ENCODE measurements around the gene NKAIN1. TPM values are rescaled to one million over a fixed set of nuclear protein-coding genes. Genes with fewer than 3 reads are reported as not detected.
"Not testable (repeated sequence)": the region's sequence is repeated elsewhere in the genome, so short reads cannot be mapped to it uniquely, and the experiment has no call there.

Gene NKAIN1
- total RNA-seq, 3 donors from 2014 or later (not counting 1 experiment from before 2014, with no cell fraction given): not detected

DNA sequence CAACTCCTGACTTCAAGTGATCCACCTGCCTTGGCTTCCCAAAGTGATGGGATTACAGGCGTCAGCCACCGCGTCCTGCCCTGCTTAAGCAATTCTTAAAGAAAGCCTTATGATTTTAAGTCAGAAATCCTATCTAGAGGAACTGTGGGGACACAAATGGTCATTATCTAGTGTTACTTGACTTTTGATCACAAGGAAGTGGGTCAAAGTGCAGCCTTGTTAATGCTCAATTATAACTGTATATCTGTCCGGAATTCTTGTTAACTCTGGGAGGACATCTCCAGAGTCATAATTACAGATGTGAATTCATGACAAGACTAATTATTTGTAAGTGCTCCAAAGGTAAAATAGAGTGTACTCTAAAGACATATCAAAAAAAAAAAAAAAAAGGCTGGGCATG, 97.3 kb downstream of the NKAIN1 start:
- no peak for DNase-seq
- no peak for ATAC-seq
- H3K4me3 ChIP-seq (ENCODE audit: low read length): no peak overlapping the region
- Mint-ChIP-seq H3K4me3 (no peak overlapping the region), H3K36me3 (no peaks in the 10 kb centered on the region), H3K9me3 (no peaks in the 10 kb centered on the region), H3K4me1 (no peaks in the 10 kb centered on the region), H3K27ac (no peak overlapping the region), H3K27me3 (ENCODE audit: low read depth in 2 of 2) (peaks cover 0 to 3% of the 10 kb centered on the region in 2 donors)
- no peak overlapping the region for H3K27ac ChIP-seq (ENCODE audit: low read length)
- intact Hi-C loops (cut with micrococcal nuclease): no loop called here
- H3K36me3 ChIP-seq (ENCODE audit: control insufficient read depth, insufficient read depth, low read length): no peaks in the 10 kb centered on the region
- 97% methylated on average over 4 of the region's 4 CpGs for WGBS (ENCODE audit: insufficient coverage)
- H3K4me1 ChIP-seq (ENCODE audit: control insufficient read depth, insufficient read depth, low read length): no peaks in the 10 kb centered on the region
- no peaks in the 10 kb centered on the region for H3K27me3 ChIP-seq (ENCODE audit: control insufficient read depth, insufficient read depth, low read length)
- TF ChIP-seq, protein P1, sequence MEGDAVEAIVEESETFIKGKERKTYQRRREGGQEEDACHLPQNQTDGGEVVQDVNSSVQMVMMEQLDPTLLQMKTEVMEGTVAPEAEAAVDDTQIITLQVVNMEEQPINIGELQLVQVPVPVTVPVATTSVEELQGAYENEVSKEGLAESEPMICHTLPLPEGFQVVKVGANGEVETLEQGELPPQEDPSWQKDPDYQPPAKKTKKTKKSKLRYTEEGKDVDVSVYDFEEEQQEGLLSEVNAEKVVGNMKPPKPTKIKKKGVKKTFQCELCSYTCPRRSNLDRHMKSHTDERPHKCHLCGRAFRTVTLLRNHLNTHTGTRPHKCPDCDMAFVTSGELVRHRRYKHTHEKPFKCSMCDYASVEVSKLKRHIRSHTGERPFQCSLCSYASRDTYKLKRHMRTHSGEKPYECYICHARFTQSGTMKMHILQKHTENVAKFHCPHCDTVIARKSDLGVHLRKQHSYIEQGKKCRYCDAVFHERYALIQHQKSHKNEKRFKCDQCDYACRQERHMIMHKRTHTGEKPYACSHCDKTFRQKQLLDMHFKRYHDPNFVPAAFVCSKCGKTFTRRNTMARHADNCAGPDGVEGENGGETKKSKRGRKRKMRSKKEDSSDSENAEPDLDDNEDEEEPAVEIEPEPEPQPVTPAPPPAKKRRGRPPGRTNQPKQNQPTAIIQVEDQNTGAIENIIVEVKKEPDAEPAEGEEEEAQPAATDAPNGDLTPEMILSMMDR (IDR thresholded peaks at IDR 0.05): no peak
- no peaks in the 10 kb centered on the region for H3K9me3 ChIP-seq (ENCODE audit: control insufficient read depth, insufficient read depth, low read length)

DNA sequence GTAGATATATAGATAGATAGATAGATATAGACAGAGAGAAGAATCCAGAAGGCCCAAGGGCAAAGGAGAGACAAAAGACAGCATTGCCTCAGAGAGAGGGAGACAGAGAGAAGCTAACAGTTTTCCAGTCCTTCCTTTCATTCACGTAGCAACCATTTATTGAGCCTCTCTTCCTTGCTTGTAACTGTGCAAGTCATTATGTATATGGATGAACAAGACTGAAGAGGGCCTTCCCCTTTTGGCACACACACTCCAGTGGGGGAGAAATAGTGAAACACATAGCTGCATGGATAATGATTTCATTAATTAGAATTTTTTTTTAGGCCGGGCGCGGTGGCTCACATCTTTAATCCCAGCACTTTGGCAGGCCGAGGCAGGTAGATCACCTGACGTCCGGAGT, 99.4 kb downstream of the NKAIN1 start:
- no peaks in the 10 kb centered on the region for H3K36me3 Mint-ChIP-seq
- no peaks in the 10 kb centered on the region for H3K27me3 Mint-ChIP-seq (ENCODE audit: low read depth in 2 of 2)
- TF ChIP-seq, protein P1 (IDR thresholded peaks at IDR 0.05): no peak
- intact Hi-C loops (cut with micrococcal nuclease): no loop called here
- DNase-seq (no peak), ATAC-seq (no peak)
- no peaks in the 10 kb centered on the region for H3K9me3 ChIP-seq (ENCODE audit: control insufficient read depth, insufficient read depth, low read length)
- H3K9me3 Mint-ChIP-seq: no peaks in the 10 kb centered on the region
- no peak overlapping the region for H3K4me3 ChIP-seq (ENCODE audit: low read length)
- H3K27me3 ChIP-seq (ENCODE audit: control insufficient read depth, insufficient read depth, low read length): no peaks in the 10 kb centered on the region
- no peaks in the 10 kb centered on the region for H3K4me1 Mint-ChIP-seq
- WGBS (ENCODE audit: insufficient coverage): 96% methylated on average over 6 of the region's 7 CpGs
- H3K27ac ChIP-seq (ENCODE audit: low read length): no peak overlapping the region
- no peaks in the 10 kb centered on the region for H3K4me1 ChIP-seq (ENCODE audit: control insufficient read depth, insufficient read depth, low read length)
- H3K27ac Mint-ChIP-seq: no peak overlapping the region
- no peak overlapping the region for H3K4me3 Mint-ChIP-seq
- H3K36me3 ChIP-seq (ENCODE audit: control insufficient read depth, insufficient read depth, low read length): no peaks in the 10 kb centered on the region

DNA sequence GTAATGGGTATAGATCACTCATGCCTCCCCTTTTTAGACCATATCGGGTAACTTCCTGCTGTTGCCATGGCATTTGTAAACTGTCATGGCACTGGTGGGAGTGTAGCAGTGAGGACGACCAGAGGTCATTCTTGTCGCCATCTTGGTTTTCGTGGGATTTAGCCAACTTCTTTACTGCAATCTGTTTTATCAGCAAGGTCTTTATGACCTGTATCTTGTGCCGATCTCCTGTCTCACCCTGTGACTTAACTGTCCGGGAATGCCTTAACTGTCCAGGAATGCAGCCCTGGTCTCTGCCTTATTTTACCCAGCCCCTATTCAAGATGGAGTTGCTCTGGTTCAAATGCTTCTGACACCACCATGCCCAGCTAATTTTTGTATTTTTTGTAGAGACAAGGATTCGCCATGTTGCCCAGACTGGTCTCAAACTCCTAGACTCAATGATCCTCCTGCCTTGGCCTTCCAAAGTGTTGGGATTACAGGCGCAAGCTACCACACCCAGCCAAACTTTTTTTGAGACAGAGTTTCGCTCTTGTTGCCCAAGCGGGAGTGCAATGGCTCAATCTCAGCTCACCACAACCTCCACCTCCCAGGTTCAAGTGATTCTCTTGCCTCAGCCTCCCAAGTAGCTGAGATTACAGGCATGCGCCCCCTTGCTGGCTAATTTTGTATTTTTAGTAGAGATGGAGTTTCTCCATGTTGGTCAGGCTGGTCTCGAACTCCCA, 100.7 kb downstream of the NKAIN1 start:
- H3K4me1 ChIP-seq (ENCODE audit: control insufficient read depth, insufficient read depth, low read length); DNase-seq; H3K4me1 Mint-ChIP-seq; intact Hi-C loops (cut with micrococcal nuclease); H3K27ac ChIP-seq (ENCODE audit: low read length); H3K36me3 Mint-ChIP-seq; H3K27me3 Mint-ChIP-seq (ENCODE audit: low read depth in 2 of 2); H3K4me3 ChIP-seq (ENCODE audit: low read length); H3K4me3 Mint-ChIP-seq; H3K27me3 ChIP-seq (ENCODE audit: control insufficient read depth, insufficient read depth, low read length); H3K9me3 Mint-ChIP-seq; H3K9me3 ChIP-seq (ENCODE audit: control insufficient read depth, insufficient read depth, low read length); H3K27ac Mint-ChIP-seq; ATAC-seq; H3K36me3 ChIP-seq (ENCODE audit: control insufficient read depth, insufficient read depth, low read length): not testable (repeated sequence)
- 90% methylated on average over 12 of the region's 12 CpGs for WGBS (ENCODE audit: insufficient coverage)

DNA sequence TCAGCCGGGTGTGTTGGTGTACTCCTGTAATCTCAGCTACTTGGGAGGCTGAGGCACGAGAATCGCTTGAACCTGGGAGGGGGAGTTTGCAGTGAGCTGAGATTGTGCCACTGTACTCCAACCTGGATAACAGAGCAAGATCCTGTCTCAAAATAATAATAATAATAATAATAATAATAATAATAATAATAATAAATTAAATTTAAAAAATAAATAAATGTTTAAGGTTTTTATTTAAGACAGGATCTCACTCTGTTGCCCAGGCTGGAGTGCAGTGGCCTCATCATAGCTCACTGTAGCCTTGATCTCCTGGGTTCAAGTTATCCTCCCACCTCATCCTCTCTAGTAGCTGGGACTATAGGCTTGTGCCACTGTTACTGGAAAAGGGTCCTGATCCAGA, 101.8 kb downstream of the NKAIN1 start:
- DNase-seq; H3K36me3 Mint-ChIP-seq; H3K27ac ChIP-seq (ENCODE audit: low read length); H3K4me1 ChIP-seq (ENCODE audit: control insufficient read depth, insufficient read depth, low read length); H3K4me3 Mint-ChIP-seq; H3K27me3 Mint-ChIP-seq (ENCODE audit: low read depth in 2 of 2); H3K9me3 ChIP-seq (ENCODE audit: control insufficient read depth, insufficient read depth, low read length); H3K27me3 ChIP-seq (ENCODE audit: control insufficient read depth, insufficient read depth, low read length); H3K27ac Mint-ChIP-seq; H3K4me1 Mint-ChIP-seq; H3K4me3 ChIP-seq (ENCODE audit: low read length); intact Hi-C loops (cut with micrococcal nuclease); ATAC-seq; H3K36me3 ChIP-seq (ENCODE audit: control insufficient read depth, insufficient read depth, low read length); H3K9me3 Mint-ChIP-seq: not testable (repeated sequence)
- 100% methylated on average over 2 of the region's 3 CpGs for WGBS (ENCODE audit: insufficient coverage)
